Activated naive CD8-positive, alpha-beta T cell treated with anti-CD3 and anti-CD28 coated beads, Interleukin-2, amount 50 U/mL, for 16 hours (primary cell): ENCODE measurements around the gene CPXM2.

Experiments
- DNase-seq: peaks from one replicate; pipeline ENCODE4 v3.0.0-alpha.2; 2020; ENCODE audit warnings: low read depth, low spot score

The CPXM2 gene

DNA sequence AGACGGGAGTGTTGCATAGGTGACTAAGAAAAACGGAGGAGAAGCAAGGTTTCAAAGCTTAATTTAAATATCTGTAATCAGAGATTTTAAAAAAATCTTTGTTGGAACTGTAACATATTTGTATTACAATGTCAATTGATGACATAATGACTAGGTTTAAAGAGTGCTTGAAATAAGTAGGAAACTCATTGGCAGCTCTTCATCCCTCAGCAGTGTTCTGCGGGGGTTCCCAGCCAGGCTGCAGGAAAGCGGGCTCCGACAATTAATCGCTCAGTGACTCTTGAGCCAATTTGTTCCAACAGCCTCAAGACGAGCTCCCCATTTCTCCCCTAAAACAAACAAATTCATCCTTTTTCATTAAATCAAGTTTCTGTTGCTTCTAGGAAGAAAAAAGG, 22.6 kb downstream of the CPXM2 start:
- DNase-seq = no peak

DNA sequence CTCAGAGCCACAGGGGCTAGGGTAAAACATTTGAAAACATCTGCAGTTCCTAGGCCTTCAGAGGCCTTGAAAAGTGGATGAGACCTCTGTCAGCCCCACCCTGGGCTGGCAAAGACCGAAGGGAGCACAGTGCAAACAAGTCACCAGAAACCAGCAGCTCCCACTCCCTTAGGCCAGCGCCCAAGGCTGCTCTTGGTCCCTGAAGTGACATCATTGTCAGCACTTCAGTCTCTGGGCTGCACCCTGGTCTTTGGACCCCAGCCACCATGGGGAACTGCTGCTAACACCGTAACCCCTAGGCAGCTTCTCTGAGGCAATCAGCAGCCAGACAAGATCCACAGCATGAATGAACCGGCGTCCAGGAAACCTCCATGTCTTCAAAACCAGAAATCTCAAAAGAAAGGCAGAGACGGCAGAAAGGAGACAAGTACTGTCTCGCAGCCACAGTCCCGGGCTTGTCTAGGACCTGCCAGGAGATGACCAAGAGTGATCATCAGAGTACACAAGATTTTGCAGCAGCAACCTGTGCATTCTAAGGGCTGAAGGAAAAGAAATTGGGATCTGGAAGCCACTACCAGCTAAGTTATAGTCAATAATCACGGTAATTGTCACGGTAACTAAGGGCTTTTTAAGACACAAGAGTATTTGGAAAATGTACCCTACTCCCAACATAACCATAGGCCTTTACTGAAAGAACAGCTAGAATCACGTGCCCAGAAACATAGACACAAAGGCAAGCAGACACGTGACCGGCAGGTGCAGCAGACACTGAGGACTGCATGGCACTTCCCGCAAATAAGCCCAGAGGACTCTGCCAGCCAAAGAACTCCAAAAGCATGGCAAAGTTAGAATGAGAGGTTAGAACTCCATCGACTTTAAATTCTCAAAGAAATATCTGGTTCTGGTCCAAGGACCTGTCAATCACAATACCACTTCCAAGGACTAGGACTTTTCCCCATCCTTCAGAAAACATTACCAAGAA, 23.3 kb downstream of the CPXM2 start:
- DNase-seq = no peak

DNA sequence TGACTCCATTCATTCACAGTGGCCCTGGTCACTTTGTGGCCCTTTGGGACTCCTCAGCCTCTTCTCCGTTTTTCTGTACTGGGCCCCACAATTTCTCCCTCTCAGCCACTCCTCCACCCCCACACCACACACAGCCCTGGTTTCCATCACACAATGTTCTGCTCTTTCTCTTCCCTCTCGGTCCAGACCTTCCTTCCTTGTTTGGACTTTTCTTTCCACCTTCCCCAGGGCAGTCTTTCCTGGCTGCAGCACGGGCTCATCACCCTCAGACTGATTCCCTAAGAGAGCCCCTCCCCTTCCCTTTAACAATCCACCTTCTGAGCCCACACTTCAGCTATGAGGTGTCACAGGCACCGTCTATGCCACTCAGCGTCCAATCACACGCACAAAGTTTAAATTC, 25.7 kb downstream of the CPXM2 start:
- DNase-seq = no peak

DNA sequence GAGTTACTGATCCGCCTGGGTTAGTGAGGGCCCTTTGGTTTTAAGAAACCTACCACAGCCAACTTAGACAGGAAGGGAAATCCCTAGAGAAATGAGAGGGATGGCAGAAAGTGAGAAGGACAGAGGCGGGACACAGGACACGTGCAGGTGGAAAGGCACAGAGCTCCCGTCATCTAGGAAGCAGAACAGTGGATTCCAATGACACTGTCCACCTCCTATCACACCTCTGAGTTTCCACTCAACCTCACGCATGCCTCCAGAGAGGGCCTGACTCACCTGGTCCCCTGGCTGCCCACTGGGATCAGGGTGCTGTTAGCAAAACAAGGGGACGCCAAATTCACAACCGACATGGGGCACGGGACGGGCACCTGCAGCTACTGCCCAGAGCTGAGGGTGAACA, 26.3 kb downstream of the CPXM2 start:
- no peak for DNase-seq

DNA sequence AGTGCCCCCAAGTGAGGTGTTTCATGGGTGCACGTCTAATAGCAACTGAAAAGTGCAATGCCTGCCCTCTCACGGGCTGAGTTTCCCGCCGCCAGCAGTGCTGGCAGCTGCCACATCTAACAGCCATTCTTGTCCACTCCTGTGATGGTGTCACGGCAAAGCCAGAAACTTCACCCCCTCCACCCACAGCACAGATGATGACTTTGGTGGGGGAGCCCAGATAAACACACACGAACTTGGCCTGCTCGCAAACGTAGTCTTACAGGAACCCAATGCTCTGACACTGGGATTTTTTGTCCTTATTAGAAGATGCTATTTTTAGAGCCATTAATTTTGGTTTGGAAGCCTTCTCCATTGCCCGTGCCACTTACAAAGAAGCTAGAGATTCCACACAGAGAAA, 26.7 kb downstream of the CPXM2 start:
- DNase-seq = no peak

DNA sequence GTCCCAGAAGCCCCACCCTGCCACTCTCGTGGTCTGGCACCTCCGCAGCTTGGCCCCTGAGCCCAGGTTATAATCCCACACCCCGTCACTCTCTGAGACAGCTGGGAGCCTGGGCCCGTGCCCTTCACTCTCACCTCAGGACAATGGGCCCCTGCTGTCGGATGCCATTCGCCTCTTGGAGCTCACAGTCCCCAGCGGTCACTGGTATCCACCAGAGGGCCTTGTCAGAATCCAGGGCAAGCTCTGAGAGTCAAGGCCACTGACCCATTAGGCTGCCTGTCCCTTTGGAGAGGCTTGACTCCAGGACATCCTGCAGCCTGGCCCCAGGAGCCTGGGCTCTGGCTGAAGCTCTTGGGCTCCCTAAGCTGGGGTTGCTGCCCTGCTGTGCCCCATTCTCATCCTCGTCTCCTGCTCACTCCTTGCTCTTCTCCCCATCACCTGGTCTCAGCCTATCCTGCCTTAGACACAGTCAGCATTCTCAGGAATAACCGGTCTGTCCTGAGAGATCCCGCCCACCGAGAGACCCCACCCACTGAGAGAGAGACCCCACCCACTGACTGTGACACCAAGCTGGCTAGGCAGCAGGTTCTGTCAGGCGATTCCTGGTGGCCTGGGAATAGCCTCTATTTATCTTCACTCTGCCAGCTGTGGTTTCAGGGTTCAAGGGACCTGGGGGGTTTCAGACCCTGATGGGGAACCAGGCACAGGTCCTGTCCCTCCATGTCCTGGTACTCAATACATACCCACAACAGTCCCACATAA, 27.7 kb downstream of the CPXM2 start:
- DNase-seq = no peak

DNA sequence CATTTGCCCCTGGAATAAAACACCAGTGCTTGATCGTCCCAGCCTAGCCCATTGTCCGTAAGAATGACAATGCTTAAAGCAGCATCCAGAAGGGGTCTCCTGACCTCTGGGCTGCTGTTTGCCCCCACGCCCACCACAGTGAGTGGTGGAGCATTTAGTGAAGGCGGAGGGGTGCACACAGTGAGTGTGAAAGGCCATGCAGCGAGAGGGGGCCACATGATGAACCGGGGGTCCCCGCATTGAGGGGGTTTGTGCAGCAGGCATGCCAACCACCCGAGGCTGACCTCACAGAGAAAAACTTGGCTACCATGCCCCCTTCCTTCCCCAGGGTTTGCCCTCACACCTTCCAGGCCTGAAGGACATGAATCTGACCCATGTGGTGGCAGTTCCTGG, 28.4 kb downstream of the CPXM2 start:
- no peak for DNase-seq

DNA sequence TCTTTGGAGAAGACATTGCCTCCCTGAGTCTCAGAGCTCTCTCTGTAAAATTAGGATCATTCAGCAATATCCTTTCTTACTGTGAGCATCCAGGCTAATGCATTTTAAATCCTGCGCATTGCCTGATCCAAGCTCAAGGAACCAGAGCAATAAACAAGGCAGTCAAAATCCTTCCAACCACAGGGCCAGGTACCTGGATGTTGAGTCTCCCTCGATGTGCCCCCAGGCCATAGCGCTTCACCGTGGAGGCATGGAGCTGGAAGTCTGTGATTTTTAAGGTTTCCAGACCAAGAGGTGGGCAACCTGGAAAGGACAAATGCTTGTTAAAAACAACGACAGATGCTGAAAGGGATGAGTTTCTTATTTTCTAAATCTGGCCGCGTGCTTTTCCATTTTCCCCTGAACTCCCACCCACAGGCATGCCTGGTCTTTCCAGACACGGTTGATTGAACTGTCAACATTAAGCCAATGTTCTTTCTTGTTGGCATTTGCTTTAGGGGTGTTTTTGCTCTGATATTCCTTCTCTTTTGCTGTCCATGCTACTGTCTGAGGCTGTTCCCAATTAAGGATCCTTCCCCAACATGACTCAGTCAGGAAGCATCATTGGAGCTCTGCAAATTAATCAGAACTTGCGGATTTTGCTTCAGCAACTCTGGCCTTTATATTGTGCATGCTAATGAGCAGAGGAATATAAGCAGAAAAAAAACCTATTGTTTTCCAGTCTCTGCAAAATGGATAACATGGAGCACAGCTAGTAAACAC, 29.0 kb downstream of the CPXM2 start:
- no peak for DNase-seq

DNA sequence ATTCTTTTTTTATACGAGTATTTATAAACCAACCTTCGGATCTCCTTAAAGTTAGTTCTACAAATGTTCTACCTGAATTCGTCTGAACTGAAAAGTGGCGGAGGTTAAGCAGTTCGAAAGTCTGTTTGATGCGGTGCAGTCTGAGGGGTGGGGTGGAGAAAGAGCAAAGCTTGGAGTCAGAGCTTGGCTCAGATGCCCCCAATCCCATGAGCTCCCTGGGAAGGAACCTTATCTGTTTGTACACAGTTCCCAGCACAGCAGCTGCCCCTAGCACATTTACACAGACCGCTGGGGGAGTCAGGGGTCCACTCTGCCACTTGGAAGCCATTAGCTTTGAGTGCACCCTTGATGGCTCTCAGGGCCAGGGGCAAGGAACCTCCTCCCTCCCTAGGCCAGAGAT, 30.8 kb downstream of the CPXM2 start:
- DNase-seq = no peak

DNA sequence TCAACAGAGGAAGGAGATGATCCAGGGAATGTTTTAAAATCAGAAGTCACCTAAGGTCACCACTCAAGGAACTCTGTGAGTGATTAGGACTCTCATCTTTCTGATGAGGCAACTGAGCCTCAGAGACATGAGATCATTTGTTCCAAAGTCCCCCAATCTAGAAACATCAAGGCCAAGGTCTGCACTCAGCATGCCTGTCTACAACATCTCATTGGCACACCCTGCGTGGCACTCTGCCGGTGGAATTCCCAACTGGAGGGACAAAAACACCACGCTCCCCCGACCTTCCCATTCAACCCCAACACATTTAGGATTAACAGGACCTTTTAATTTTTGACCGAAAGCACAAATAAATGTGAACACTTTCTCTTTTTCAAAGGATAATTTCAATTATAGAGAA, 31.4 kb downstream of the CPXM2 start:
- no peak for DNase-seq

DNA sequence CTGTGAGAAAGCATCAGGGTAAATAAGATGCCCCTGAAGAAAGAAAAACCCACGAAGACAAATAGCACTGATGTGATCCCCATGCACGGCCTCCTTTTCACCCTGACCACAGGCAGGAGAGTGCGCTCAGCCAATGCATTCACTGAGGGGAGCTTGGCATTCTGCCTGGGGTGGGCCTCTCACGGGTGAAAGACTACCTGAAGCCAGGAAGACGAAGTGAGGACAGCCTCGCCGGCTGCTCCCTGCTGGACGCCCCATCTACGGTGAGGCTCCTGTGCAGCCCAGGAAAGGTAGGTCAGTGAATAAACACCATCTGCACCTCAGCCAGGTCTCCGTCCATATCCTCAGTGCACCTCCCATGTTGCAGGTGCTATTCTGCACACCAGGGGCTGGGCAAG, 32.0 kb downstream of the CPXM2 start:
- DNase-seq = no peak

DNA sequence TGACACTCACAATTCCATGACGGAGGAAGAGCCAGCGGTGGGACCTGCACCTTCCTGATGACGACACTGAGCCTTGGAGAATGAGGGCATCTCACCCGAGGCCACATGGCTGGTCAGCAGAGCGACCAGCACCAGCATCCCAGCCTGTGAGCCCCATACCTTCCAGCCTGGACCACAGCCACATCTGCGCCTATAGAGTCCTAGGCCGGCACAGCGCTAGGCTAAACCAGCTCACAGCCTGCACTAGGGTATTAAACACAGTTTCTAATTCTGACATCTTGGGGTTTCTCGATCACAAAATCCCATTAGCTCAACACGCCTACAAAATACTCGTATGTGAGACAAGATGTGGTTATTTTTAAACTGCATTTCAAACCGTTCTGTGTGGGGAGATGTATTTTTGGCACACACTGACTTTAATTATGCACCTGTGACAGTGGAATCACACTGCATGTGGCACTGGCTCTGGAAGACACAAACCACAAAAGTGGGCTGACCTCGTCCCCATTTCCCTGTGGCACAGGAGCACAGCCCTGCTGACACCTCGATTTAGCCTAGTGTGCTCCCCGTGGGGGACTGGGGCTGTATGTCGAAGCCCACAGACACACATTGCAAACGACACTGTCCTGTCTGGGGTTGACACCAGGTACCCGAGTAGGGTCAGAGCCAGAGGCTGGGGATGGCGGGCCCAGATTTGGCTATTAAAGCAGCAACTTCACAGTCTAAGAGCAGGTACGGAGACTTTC, 32.5 kb downstream of the CPXM2 start:
- DNase-seq = no peak

DNA sequence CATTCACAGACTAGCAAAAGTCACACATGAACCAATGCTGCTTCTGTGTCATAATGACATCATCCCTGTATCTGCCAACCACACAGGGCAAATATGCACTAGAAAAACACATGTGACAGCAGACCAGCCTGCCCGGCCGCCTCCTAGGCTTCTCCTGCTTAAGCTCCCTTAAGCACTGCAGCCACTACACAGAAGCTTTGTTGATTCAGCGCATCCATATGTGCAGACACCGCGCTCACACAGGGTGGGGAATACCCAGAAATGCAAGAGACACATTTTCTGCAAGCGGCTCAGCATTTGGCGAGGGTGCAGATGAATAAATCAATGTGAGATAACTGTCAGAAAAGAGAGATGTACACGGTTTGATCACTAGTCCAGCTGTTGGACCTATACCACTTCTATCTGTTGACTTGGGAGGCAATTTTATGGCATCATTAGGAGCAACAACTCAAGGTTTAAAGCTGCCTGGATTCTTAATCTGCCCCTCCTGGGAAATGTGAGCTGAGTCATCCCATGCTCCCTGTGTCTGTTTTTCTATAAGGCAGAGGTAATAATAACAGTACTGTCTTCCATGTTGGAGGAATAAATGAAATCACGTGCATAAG, 33.4 kb downstream of the CPXM2 start:
- DNase-seq = no peak

DNA sequence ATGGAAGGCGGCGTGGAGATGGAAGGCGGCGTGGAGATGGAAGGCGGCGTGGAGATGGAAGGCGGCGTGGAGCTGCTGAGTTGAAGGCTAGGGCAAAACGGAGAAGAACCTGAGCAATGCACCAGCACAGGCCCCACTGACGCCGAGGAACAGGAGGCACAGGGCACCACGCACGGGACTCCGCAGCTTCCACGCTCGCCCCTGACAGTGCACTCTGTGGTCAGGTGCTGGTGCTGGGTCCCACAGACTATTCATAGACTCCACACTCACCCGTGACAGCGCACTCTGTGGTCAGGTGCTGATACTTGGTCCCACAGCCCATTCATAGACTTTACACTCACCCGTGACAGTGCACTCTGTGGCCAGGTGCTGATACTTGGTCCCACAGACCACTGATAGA, 34.0 kb downstream of the CPXM2 start:
- DNase-seq = no peak

DNA sequence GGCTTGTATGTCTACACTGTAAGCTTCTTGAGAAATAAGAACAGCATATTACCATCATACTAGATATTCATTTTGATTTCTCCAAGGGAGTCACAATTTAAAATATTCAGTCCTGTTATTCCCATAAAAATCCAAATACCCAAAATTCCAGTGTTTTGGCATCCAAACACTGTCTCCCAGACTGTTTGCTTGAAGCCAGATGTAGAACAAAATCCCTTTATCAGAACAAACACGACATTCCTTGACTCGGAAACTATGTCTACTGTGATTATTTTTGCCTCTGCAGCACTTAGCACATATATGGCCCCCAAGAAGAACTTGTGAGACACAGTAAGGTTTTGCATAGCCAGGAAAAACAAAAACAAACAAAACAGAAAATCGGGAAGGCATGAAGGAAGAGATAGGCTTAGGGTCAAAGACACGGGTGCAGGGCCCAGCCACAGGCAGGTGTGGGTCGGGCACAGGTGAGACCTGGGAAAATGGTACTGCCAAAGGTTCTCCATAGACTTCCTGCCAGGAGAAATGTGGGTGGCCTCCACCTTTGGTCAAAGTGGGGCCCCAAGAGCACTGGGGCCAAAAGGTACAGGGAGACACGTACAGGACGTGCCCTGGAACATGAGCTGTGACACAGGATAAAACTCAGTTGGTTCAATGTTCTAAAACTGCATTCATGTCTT, 36.5 kb downstream of the CPXM2 start:
- no peak for DNase-seq

DNA sequence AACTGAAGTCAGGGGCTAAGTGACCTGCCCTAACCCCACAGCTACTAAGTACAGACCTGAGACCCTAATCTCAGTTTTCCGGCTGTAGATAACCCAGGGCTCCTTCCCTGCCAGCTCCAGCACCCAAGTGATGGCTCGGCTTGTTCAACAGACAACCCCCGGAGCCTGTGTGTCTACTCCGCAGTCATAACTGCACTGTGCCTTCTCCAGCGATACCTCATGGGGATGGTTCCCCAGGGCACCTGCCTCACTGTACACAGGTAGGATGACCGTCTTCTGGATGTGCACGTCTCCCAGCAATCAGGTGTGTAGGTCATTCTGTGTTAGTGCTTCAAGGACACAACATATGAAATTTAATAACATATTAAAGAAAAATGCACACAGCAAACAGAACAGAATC, 37.1 kb downstream of the CPXM2 start:
- no peak for DNase-seq

DNA sequence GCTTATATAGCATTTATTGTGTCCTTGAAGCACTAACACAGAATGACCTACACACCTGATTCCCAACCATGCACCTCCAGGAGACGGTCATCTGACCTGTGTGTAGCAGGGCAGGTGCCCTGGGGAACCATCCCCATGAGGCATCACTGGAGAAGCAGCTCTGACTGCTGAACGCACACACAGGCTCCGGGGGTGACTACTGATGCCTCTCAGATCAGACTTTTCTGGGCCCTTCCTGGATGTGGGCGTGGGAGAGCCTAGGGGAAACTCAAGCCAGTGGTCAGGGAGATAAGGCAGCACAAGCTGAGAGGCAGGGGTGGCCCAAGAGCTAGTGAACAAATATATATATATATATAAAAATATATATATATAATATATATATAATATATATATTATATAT, 37.6 kb downstream of the CPXM2 start:
- no peak for DNase-seq

DNA sequence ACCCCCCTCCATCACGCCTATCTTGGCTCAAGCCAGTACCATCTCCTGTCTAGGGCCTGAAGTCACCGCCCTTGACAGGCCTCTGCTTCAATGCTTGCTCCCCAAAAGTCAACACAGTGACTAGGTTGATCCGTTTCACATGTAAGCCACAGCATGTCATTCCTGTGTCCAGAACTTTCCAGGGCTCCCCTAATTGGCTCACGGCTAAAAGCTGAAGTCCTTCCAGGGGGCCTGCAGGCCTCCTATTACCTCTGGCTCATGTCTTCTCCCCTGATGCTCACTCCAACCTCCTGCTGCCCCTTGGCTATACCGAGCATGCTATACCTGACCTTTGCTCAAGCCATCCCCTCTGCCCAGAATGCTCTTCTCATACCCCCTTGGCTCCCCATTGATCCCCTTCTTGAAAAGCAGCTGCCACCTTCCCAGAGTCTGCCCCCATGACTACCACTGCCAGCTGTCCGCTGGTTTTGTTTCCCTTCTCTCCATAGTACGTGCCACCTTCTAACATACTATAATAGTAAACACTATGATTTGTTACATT, 39.1 kb downstream of the CPXM2 start:
- no peak for DNase-seq

DNA sequence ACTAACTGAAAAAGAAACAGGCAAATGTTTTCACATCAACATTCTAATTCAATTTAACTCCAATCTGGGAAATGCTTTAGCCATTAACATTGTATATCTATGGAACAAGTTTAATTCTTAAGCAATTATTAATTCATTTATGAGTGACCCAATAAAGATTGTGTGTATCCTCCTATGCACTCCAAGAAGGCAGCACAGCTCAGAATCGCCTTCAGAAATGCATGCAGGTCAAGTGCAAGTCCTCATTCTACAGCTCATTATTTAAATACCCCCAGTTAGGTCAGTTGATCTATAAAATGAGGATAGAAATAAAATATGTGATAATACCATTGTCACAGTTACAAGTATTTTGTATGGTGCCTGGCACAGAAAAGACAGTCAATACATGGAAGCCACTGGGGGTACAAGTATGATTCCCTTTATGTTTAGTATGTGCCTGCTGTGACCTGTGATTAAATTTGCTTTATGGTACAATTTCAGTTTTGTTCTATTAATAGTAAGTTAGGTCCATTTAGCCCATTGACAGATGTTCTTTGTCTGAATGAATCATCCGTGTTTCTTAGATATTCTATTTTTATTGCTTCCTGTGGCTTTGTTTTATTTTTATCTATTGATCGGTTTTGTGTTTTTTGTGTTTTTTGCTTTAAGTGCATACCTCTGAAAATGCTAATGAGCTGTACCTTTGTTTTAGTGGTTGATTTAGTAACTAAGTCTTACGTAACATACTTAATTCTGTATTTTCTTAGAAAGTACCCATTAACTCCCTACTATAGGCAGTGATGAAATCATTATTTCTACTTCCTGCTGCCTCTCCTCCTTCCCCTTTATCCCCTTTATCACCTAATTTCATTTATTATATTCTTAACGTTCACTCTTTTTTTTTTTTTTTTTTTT, 42.8 kb downstream of the CPXM2 start:
- DNase-seq = no peak
